Measurements from ENCODE around the gene LDLRAD3.

LDLRAD3 gene

GRCh38 chr11:35927104-35927503, 16.8 kb upstream of the LDLRAD3 start:
- no peak for DNase-seq (ENCODE audit: low spot score)
- in situ Hi-C loops (cut with MboI; ENCODE audit: low sequenced_read_pairs, unreplicated experiment) = no loop called here
- TF ChIP-seq, protein P1, sequence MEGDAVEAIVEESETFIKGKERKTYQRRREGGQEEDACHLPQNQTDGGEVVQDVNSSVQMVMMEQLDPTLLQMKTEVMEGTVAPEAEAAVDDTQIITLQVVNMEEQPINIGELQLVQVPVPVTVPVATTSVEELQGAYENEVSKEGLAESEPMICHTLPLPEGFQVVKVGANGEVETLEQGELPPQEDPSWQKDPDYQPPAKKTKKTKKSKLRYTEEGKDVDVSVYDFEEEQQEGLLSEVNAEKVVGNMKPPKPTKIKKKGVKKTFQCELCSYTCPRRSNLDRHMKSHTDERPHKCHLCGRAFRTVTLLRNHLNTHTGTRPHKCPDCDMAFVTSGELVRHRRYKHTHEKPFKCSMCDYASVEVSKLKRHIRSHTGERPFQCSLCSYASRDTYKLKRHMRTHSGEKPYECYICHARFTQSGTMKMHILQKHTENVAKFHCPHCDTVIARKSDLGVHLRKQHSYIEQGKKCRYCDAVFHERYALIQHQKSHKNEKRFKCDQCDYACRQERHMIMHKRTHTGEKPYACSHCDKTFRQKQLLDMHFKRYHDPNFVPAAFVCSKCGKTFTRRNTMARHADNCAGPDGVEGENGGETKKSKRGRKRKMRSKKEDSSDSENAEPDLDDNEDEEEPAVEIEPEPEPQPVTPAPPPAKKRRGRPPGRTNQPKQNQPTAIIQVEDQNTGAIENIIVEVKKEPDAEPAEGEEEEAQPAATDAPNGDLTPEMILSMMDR (IDR thresholded peaks at IDR 0.05; ENCODE audit: borderline replicate concordance, control extremely low read depth, extremely low read depth, insufficient read depth, missing control alignments) = no peak

- TF ChIP-seq, protein P1 (IDR thresholded peaks at IDR 0.05; ENCODE audit: borderline replicate concordance, control extremely low read depth, extremely low read depth, insufficient read depth, missing control alignments) = no peak
- no peak for DNase-seq (ENCODE audit: low spot score)
- in situ Hi-C loops (cut with MboI; ENCODE audit: low sequenced_read_pairs, unreplicated experiment) = no loop called here
These were observed 16.2 kb upstream of the LDLRAD3 start for GRCh38 chr11:35927682-35928081.

- TF ChIP-seq, protein P1 (IDR thresholded peaks at IDR 0.05; ENCODE audit: borderline replicate concordance, control extremely low read depth, extremely low read depth, insufficient read depth, missing control alignments) = no peak
- DNase-seq (ENCODE audit: low spot score) = no peak
- in situ Hi-C loops (cut with MboI; ENCODE audit: low sequenced_read_pairs, unreplicated experiment) = no loop called here
These were observed 15.0 kb upstream of the LDLRAD3 start for GRCh38 chr11:35928688-35929395.

DNA sequence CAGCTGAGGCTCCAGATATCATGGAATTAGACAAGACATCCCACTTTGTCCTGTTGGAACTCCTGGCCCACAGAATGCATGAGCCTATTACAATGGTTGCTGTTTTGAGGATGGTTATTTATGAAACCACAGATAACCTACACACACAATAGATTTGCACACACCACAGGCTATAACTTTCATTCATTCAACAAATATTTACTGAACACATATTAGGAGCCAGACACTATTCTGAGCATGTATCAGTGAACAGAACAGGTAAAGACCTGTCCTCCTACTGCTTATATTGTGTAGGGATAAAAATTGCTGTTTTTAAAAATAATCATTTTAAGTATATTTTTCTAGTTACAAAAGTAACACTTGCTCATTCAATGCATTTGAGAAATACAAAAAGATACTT, 13.4 kb upstream of the LDLRAD3 start:
- no peak for DNase-seq (ENCODE audit: low spot score)
- TF ChIP-seq, protein P1 (IDR thresholded peaks at IDR 0.05; ENCODE audit: borderline replicate concordance, control extremely low read depth, extremely low read depth, insufficient read depth, missing control alignments) = no peak
- in situ Hi-C loops (cut with MboI; ENCODE audit: low sequenced_read_pairs, unreplicated experiment) = no loop called here

GRCh38 chr11:35932121-35932520, 11.7 kb upstream of the LDLRAD3 start:
- DNase-seq (ENCODE audit: low spot score) = no peak
- in situ Hi-C loops (cut with MboI; ENCODE audit: low sequenced_read_pairs, unreplicated experiment) = no loop called here
- TF ChIP-seq, protein P1 (IDR thresholded peaks at IDR 0.05; ENCODE audit: borderline replicate concordance, control extremely low read depth, extremely low read depth, insufficient read depth, missing control alignments) = no peak

- TF ChIP-seq, protein P1 (IDR thresholded peaks at IDR 0.05; ENCODE audit: borderline replicate concordance, control extremely low read depth, extremely low read depth, insufficient read depth, missing control alignments) = no peak
- no peak for DNase-seq (ENCODE audit: low spot score)
- in situ Hi-C loops (cut with MboI; ENCODE audit: low sequenced_read_pairs, unreplicated experiment) = no loop called here
These were observed 11.1 kb upstream of the LDLRAD3 start for GRCh38 chr11:35932681-35933319.

Measured in GM13976 (cell line).